Stimulated activated CD8-positive, alpha-beta memory T cell treated with anti-CD3 and anti-CD28 coated beads, Interleukin-15, amount 100 ng/mL, for 1 hour (primary cell): ENCODE data around the gene TUBGCP6.

Source experiments
- DNase-seq: peaks from one replicate; pipeline ENCODE4 v3.0.0-alpha.2; 2020; ENCODE audit warnings: low read depth

The TUBGCP6 gene

GRCh38 chr22:50264104-50264745 is 19.4 kb upstream of the TUBGCP6 start:
- DNase-seq = no peak

- DNase-seq = no peak
Measured at GRCh38 chr22:50262973-50263617, 18.3 kb upstream of the TUBGCP6 start.

GRCh38 chr22:50262460-50262911 is 17.7 kb upstream of the TUBGCP6 start:
- DNase-seq = no peak

GRCh38 chr22:50261615-50262459 is 17.0 kb upstream of the TUBGCP6 start, which contains the start of gene MAPK12:
MAPK12 (minus strand) TSS chr22:50261683; CDS start chr22:50261509, 174 bp downstream.
- no peak for DNase-seq

- no peak for DNase-seq
Measured at GRCh38 chr22:50260801-50261614, 16.2 kb upstream of the TUBGCP6 start.

- no peak for DNase-seq
Measured at GRCh38 chr22:50260434-50260800, 15.6 kb upstream of the TUBGCP6 start.

- no peak for DNase-seq
Measured at GRCh38 chr22:50259302-50259701, 14.5 kb upstream of the TUBGCP6 start.

GRCh38 chr22:50258361-50259292 is 13.8 kb upstream of the TUBGCP6 start:
- no peak for DNase-seq

GRCh38 chr22:50257451-50258360 is 12.9 kb upstream of the TUBGCP6 start:
- DNase-seq = no peak

- no peak for DNase-seq
Measured at GRCh38 chr22:50257041-50257440, 12.2 kb upstream of the TUBGCP6 start.

- no peak for DNase-seq
Measured at GRCh38 chr22:50256258-50256862, 11.5 kb upstream of the TUBGCP6 start.

GRCh38 chr22:50255607-50256006 is 10.8 kb upstream of the TUBGCP6 start:
- no peak for DNase-seq

- no peak for DNase-seq
Measured at GRCh38 chr22:50255099-50255498, 10.3 kb upstream of the TUBGCP6 start.

GRCh38 chr22:50253941-50254340 is 9.1 kb upstream of the TUBGCP6 start:
- DNase-seq = no peak

- DNase-seq = no peak
Measured at GRCh38 chr22:50253046-50253915, 8.5 kb upstream of the TUBGCP6 start.

- no peak for DNase-seq
Measured at GRCh38 chr22:50252082-50253045, 7.5 kb upstream of the TUBGCP6 start.

GRCh38 chr22:50251477-50252081 is 6.8 kb upstream of the TUBGCP6 start:
- no peak for DNase-seq
